Smooth muscle cell (in vitro differentiated cells): ENCODE measurements around the gene WFDC6. TPM values are rescaled to one million over a fixed set of nuclear protein-coding genes. Genes with fewer than 3 reads are reported as not detected.
"Not testable (repeated sequence)": the region's sequence is repeated elsewhere in the genome, so short reads cannot be mapped to it uniquely, and the experiment has no call there.

ENCODE experiments used
- DNase-seq: peaks from one replicate; lab custom pipeline; 2025; ENCODE audit not compliant: unreplicated experiment; lab: John Stamatoyannopoulos, UW
- H2AFZ ChIP-seq: fragments of 200-600 bp; sonication (generic); 2 replicates; pipeline ENCODE4 v1.6.0; 2016; ENCODE audit warnings: antibody characterized with exemption, low read depth, mild to moderate bottlenecking
- H3F3A ChIP-seq: fragments of 200-600 bp; sonication (generic); 2 replicates; pipeline ENCODE4 v1.6.0; 2017; ENCODE audit warnings: antibody characterized with exemption, low read depth
- H3K27ac ChIP-seq: fragments of 200-600 bp; sonication (generic); 2 replicates; pipeline ENCODE4 v1.5.1; 2016; ENCODE audit warnings: low read depth, mild to moderate bottlenecking
- H3K27me3 ChIP-seq: fragments of 200-600 bp; sonication (generic); 2 replicates; pipeline ENCODE4 v1.6.1; 2016; ENCODE audit warnings: low read depth, mild to moderate bottlenecking
- H3K36me3 ChIP-seq: fragments of 200-600 bp; sonication (generic); 2 replicates; pipeline ENCODE4 v1.5.1; 2016; ENCODE audit warnings: low read depth
- H3K4me1 ChIP-seq: fragments of 200-600 bp; sonication (generic); 2 replicates; pipeline ENCODE4 v1.5.1; 2016; ENCODE audit warnings: low read depth
- H3K4me2 ChIP-seq: fragments of 200-600 bp; sonication (generic); 2 replicates; pipeline ENCODE4 v1.6.0; 2016; ENCODE audit warnings: mild to moderate bottlenecking
- H3K4me3 ChIP-seq: fragments of 200-600 bp; sonication (generic); 2 replicates; pipeline ENCODE4 v1.5.1; 2016; ENCODE audit warnings: mild to moderate bottlenecking
- H3K79me2 ChIP-seq: fragments of 200-600 bp; sonication (generic); 2 replicates; pipeline ENCODE4 v1.6.0; 2016; ENCODE audit warnings: low read depth, mild to moderate bottlenecking
- H3K9ac ChIP-seq: fragments of 200-600 bp; sonication (generic); 2 replicates; pipeline ENCODE4 v1.6.0; 2016; ENCODE audit warnings: low read depth
- H3K9me3 ChIP-seq: fragments of 200-600 bp; sonication (generic); replicated peaks from 2 replicates; pipeline ENCODE4 v1.5.1; 2016; ENCODE audit warnings: low read depth
- H4K20me1 ChIP-seq: fragments of 200-600 bp; sonication (generic); 2 replicates; pipeline ENCODE4 v1.6.0; 2016; ENCODE audit warnings: low read depth
- CTCF ChIP-seq: fragments of 200-600 bp; sonication (generic); IDR thresholded peaks from 2 replicates; pipeline ENCODE4 v1.5.1; 2017; ENCODE audit warnings: borderline replicate concordance, mild to moderate bottlenecking, antibody characterized with exemption; ENCODE audit not compliant: insufficient read depth, poor library complexity, severe bottlenecking
- WGBS: methylation state at CpG from one replicate; pipeline ENCODE4 v1.1.7; 2016; ENCODE audit warnings: low lambda C conversion rate; 5-methylcytosine and 5-hydroxymethylcytosine counted together
- polyA plus RNA-seq: library from polyadenylated mRNA; unstranded; fragments of >200 nt; fragmentation: Nextera tagmentation; extraction: Ambion mirVana; gene quantifications from 2 replicates; pipeline ENCODE4 v1.2.1, GENCODE V29; 2016
- total RNA-seq: library from RNA; depleted of rRNA; stranded (reverse); fragments of >200 nt; gene quantifications from 2 replicates; pipeline ENCODE4 v1.2.3, GENCODE V29; 2014

The WFDC6 gene
- total RNA-seq (not detected in 2 replicates), polyA plus RNA-seq (not detected in 2 replicates)

DNA sequence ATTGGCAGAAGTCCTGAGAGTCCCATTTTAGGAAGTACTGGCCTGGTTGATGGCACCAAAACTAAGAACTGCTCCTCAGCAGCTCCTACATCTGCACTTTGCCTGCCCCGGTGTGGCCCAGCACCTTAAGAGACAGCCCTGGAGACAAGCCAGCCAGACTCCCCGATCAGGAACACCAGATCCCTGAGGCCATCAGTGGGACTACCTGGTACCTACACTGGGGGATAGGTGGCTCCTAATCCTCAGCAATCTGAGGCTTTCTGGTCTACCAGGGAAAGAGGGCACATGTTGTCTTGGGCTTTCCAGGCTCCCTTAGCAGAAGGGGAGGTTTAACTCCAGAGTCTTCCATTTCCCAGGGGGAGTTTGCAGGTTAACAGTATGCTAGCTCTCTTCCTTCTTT is at the start of gene WFDC6:
Gene WFDC6, minus strand, starts transcription at position 101 of the 400 bp plus-strand sequence. Its CDS starts 75 bp downstream, at position 26.
- Histone ChIP-seq H3K4me2 (no peak within 1 kb of the TSS), H3K79me2 (no peaks in the 10 kb centered on the region), H2AFZ (no peak within 1 kb of the TSS), H4K20me1 (no peaks in the 10 kb centered on the region), H3K4me3 (no peak within 1 kb of the TSS), H3K36me3 (no peaks in the 10 kb centered on the region), H3K27ac (no peak within 1 kb of the TSS), H3K27me3 (peaks cover 31% of the 10 kb centered on the region), H3F3A (no peaks in the 10 kb centered on the region), H3K9me3 (no peaks in the 10 kb centered on the region), H3K9ac (no peak within 1 kb of the TSS), H3K4me1 (no peaks in the 10 kb centered on the region)
- 88% methylated on average over 2 of the region's 2 CpGs for WGBS
- TF ChIP-seq CTCF: no peak
- no peak for DNase-seq

GRCh38 chr20:45588800-45589199 is 49.5 kb upstream of the WFDC6 start:
- Histone ChIP-seq H3K36me3 (no peaks in the 10 kb centered on the region), H2AFZ (no peak overlapping the region), H3K79me2 (no peaks in the 10 kb centered on the region), H4K20me1 (no peaks in the 10 kb centered on the region), H3K4me3 (no peak overlapping the region), H3K4me2 (no peak overlapping the region), H3K27ac (no peak overlapping the region), H3K27me3 (no peaks in the 10 kb centered on the region), H3K9ac (no peak overlapping the region), H3K4me1 (peaks cover 7% of the 10 kb centered on the region), H3K9me3 (no peaks in the 10 kb centered on the region), H3F3A (no peaks in the 10 kb centered on the region)
- 77% methylated on average over 2 of the region's 2 CpGs for WGBS
- TF ChIP-seq CTCF: no peak
- DNase-seq: no peak

DNA sequence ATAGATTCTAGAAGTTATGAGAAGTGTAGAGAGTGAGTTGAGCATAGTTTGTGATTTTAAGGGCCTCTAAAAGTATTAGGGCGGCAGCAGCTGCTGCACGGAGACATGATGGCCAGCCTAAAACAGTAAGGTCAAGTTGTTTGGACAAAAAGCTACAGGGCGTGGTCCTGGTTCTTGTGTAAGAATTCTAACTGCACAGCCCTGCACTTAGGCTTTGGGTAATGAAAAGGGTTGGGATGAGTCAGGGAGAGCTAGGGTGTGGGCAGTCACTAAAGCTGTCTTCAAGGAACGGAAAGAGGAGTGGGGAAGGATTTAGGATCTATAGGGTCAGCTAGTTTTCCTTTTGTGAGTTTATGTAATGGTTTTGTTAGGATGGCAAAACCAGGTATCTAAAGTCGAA is 46.7 kb upstream of the WFDC6 start:
- H2AFZ ChIP-seq, H3K9me3 ChIP-seq, H3F3A ChIP-seq, H3K27me3 ChIP-seq, H4K20me1 ChIP-seq, H3K4me2 ChIP-seq, H3K79me2 ChIP-seq, H3K9ac ChIP-seq, H3K4me3 ChIP-seq, H3K27ac ChIP-seq, DNase-seq, H3K36me3 ChIP-seq: not testable (repeated sequence)
- WGBS: 71% methylated on average over 5 of the region's 5 CpGs
- H3K4me1 ChIP-seq: peaks cover 21% of the 10 kb centered on the region

GRCh38 chr20:45584294-45584693 is 45.0 kb upstream of the WFDC6 start:
- H3K27me3 ChIP-seq, H3K4me2 ChIP-seq, H3K4me3 ChIP-seq, H3F3A ChIP-seq, DNase-seq, H3K27ac ChIP-seq, H3K9ac ChIP-seq, H3K36me3 ChIP-seq, H2AFZ ChIP-seq, H3K79me2 ChIP-seq, H4K20me1 ChIP-seq, H3K9me3 ChIP-seq: not testable (repeated sequence)
- WGBS: 88% methylated on average over 5 of the region's 5 CpGs
- peaks cover 21% of the 10 kb centered on the region for H3K4me1 ChIP-seq

DNA sequence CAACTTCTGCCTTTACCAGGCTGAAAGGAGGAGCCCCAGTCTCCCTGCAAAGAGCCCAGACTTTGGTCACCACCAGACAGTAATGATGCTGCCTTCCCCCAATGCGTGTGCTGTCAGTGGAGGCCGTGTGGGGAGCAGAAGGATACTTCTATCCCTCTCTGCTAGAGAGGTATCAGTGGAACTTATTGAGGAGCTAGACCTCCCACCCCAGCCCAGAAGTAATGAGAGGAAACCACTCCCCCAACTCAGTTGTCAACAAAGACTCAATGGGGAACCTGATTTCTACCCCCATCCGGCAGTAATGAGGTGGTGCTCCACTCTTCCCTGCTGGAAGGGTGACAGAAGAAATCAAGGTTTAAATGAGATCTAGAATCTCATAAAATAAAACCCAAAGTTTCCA is 44.2 kb upstream of the WFDC6 start:
- Histone ChIP-seq H3K9me3 (no peaks in the 10 kb centered on the region), H3K9ac (no peak overlapping the region), H3K4me2 (no peak overlapping the region), H3K4me3 (no peak overlapping the region), H3K36me3 (no peaks in the 10 kb centered on the region), H4K20me1 (no peaks in the 10 kb centered on the region), H3F3A (no peaks in the 10 kb centered on the region), H3K79me2 (no peaks in the 10 kb centered on the region), H3K27me3 (no peaks in the 10 kb centered on the region), H3K4me1 (peaks cover 21% of the 10 kb centered on the region), H2AFZ (no peak overlapping the region), H3K27ac (no peak overlapping the region)
- DNase-seq: no peak
- WGBS: 86% methylated on average over 3 of the region's 3 CpGs
- TF ChIP-seq CTCF: no peak
